ENCODE results near the gene OLFML3.
"Not testable (repeated sequence)": the region's sequence is repeated elsewhere in the genome, so short reads cannot be mapped to it uniquely, and the experiment has no call there.

OLFML3 gene

GRCh38 chr1:113993766-113994165, 14.5 kb downstream of the OLFML3 start:
- DNase-seq = no peak

GRCh38 chr1:113995382-113995781, 16.1 kb downstream of the OLFML3 start:
- no peak for DNase-seq

- DNase-seq = peak in 1 of 2 donors; percentile 29
These were observed 19.1 kb downstream of the OLFML3 start for GRCh38 chr1:113998361-113998760.

GRCh38 chr1:113999233-113999632, 20.0 kb downstream of the OLFML3 start:
- no peak for DNase-seq

GRCh38 chr1:113999799-114000198, 20.5 kb downstream of the OLFML3 start:
- no peak for DNase-seq

GRCh38 chr1:114000406-114000805, 21.1 kb downstream of the OLFML3 start:
- no peak for DNase-seq

GRCh38 chr1:114002492-114003239, 23.4 kb downstream of the OLFML3 start:
- DNase-seq = no peak

GRCh38 chr1:114003431-114003830, 24.2 kb downstream of the OLFML3 start:
- DNase-seq = no peak

- DNase-seq = not testable (repeated sequence)
These were observed 27.6 kb downstream of the OLFML3 start for GRCh38 chr1:114006825-114007224.

- no peak for DNase-seq
These were observed 29.2 kb downstream of the OLFML3 start for GRCh38 chr1:114008480-114008941.

- DNase-seq = no peak
These were observed 29.7 kb downstream of the OLFML3 start for GRCh38 chr1:114008993-114009392.

- no peak for DNase-seq
These were observed 30.1 kb downstream of the OLFML3 start for GRCh38 chr1:114009393-114009792.

- no peak for DNase-seq
These were observed 31.3 kb downstream of the OLFML3 start for GRCh38 chr1:114010433-114011184.

GRCh38 chr1:114011796-114012195, 32.5 kb downstream of the OLFML3 start:
- no peak for DNase-seq

GRCh38 chr1:114015075-114015474, 35.8 kb downstream of the OLFML3 start:
- DNase-seq = no peak

GRCh38 chr1:114019724-114020123, 40.5 kb downstream of the OLFML3 start:
- DNase-seq = not testable (repeated sequence)

GRCh38 chr1:114021665-114022099, 42.4 kb downstream of the OLFML3 start:
- DNase-seq = no peak

- no peak for DNase-seq
These were observed 43.6 kb downstream of the OLFML3 start for GRCh38 chr1:114022877-114023276.

- DNase-seq = no peak
These were observed 44.1 kb downstream of the OLFML3 start for GRCh38 chr1:114023377-114023776.

- no peak for DNase-seq
These were observed 44.8 kb downstream of the OLFML3 start for GRCh38 chr1:114024049-114024448.

GRCh38 chr1:114025609-114026401, 46.5 kb downstream of the OLFML3 start:
- DNase-seq = no peak

- DNase-seq = no peak
These were observed 47.5 kb downstream of the OLFML3 start for GRCh38 chr1:114026797-114027196.

All from inflammatory macrophage treated with lipopolysaccharide for 1 hour (primary cell).